Endothelial cell (in vitro differentiated cells): ENCODE data around the gene SNX25. TPM values are rescaled to one million over a fixed set of nuclear protein-coding genes. Genes with fewer than 3 reads are reported as not detected.
A peak's percentile ranks its signal among the peaks of the same experiment; 100 is the strongest.

ENCODE experiments used
- DNase-seq: peaks from one replicate; pipeline ENCODE4 v3.0.0; 2021; ENCODE audit warnings: low spot score
- H3K27ac Mint-ChIP-seq: one replicate; pipeline ENCODE4 v1.8.0; 2021; ENCODE audit warnings: mixed read lengths, inconsistent platforms; ENCODE audit not compliant: unreplicated experiment
- H3K27me3 Mint-ChIP-seq: one replicate; pipeline ENCODE4 v1.8.0; 2021; ENCODE audit warnings: mild to moderate bottlenecking, moderate library complexity, mixed read lengths, inconsistent platforms; ENCODE audit not compliant: unreplicated experiment
- H3K36me3 Mint-ChIP-seq: one replicate; pipeline ENCODE4 v1.8.0; 2021; ENCODE audit warnings: mild to moderate bottlenecking, low read depth, mixed read lengths, inconsistent platforms; ENCODE audit not compliant: unreplicated experiment
- H3K4me1 Mint-ChIP-seq: one replicate; pipeline ENCODE4 v1.8.0; 2021; ENCODE audit warnings: mild to moderate bottlenecking, mixed read lengths, inconsistent platforms; ENCODE audit not compliant: unreplicated experiment
- H3K4me3 Mint-ChIP-seq: one replicate; pipeline ENCODE4 v1.8.0; 2021; ENCODE audit warnings: mild to moderate bottlenecking, mixed read lengths, inconsistent platforms; ENCODE audit not compliant: unreplicated experiment
- H3K9me3 Mint-ChIP-seq: one replicate; pipeline ENCODE4 v1.8.0; 2021; ENCODE audit warnings: mixed read lengths, inconsistent platforms; ENCODE audit not compliant: unreplicated experiment
- total RNA-seq: library from RNA; stranded (reverse); fragmentation: NEBNext Ultra II Directional; extraction: Animal tissue kit (Norgen Biotek cat#: 25700); gene quantifications from one replicate; pipeline ENCODE4 v1.2.1, GENCODE V29; 2021; ENCODE audit not compliant: unreplicated experiment
- TF ChIP-seq, protein P1 (sequence below): fragments of 200-600 bp; sonication (generic); IDR thresholded peaks from one replicate; pipeline ENCODE4 v1.5.0; 2021; ENCODE audit warnings: antibody characterized with exemption; ENCODE audit not compliant: unreplicated experiment

Gene SNX25
- total RNA-seq, 1 donor from 2014 or later = 19.3 TPM

GRCh38 chr4:185390941-185391340 is 181.5 kb downstream of the SNX25 start:
- DNase-seq = no peak
- Mint-ChIP-seq H3K4me1 (peaks cover 14% of the 10 kb centered on the region), H3K4me3 (no peak overlapping the region), H3K27me3 (peaks cover 5% of the 10 kb centered on the region), H3K27ac (no peak overlapping the region), H3K9me3 (no peaks in the 10 kb centered on the region), H3K36me3 (peaks cover 3% of the 10 kb centered on the region)
- TF ChIP-seq, protein P1, sequence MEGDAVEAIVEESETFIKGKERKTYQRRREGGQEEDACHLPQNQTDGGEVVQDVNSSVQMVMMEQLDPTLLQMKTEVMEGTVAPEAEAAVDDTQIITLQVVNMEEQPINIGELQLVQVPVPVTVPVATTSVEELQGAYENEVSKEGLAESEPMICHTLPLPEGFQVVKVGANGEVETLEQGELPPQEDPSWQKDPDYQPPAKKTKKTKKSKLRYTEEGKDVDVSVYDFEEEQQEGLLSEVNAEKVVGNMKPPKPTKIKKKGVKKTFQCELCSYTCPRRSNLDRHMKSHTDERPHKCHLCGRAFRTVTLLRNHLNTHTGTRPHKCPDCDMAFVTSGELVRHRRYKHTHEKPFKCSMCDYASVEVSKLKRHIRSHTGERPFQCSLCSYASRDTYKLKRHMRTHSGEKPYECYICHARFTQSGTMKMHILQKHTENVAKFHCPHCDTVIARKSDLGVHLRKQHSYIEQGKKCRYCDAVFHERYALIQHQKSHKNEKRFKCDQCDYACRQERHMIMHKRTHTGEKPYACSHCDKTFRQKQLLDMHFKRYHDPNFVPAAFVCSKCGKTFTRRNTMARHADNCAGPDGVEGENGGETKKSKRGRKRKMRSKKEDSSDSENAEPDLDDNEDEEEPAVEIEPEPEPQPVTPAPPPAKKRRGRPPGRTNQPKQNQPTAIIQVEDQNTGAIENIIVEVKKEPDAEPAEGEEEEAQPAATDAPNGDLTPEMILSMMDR = no peak

- Mint-ChIP-seq H3K27ac (no peak overlapping the region), H3K4me3 (no peak overlapping the region), H3K27me3 (peaks cover 8% of the 10 kb centered on the region), H3K4me1 (peaks cover 17% of the 10 kb centered on the region), H3K9me3 (no peaks in the 10 kb centered on the region), H3K36me3 (peaks cover 3% of the 10 kb centered on the region)
- TF ChIP-seq, protein P1 = no peak
- no peak for DNase-seq
Measured at GRCh38 chr4:185392156-185392555, 182.8 kb downstream of the SNX25 start.

- H3K36me3 Mint-ChIP-seq = peaks cover 3% of the 10 kb centered on the region
- DNase-seq = no peak
- no peak overlapping the region for H3K27ac Mint-ChIP-seq
- TF ChIP-seq, protein P1 = no peak
- H3K4me1 Mint-ChIP-seq = peaks cover 17% of the 10 kb centered on the region
- no peaks in the 10 kb centered on the region for H3K9me3 Mint-ChIP-seq
- peaks cover 13% of the 10 kb centered on the region for H3K27me3 Mint-ChIP-seq
- H3K4me3 Mint-ChIP-seq = peak overlapping the region; percentile 10
Measured at GRCh38 chr4:185394568-185395237, 185.3 kb downstream of the SNX25 start.

DNA sequence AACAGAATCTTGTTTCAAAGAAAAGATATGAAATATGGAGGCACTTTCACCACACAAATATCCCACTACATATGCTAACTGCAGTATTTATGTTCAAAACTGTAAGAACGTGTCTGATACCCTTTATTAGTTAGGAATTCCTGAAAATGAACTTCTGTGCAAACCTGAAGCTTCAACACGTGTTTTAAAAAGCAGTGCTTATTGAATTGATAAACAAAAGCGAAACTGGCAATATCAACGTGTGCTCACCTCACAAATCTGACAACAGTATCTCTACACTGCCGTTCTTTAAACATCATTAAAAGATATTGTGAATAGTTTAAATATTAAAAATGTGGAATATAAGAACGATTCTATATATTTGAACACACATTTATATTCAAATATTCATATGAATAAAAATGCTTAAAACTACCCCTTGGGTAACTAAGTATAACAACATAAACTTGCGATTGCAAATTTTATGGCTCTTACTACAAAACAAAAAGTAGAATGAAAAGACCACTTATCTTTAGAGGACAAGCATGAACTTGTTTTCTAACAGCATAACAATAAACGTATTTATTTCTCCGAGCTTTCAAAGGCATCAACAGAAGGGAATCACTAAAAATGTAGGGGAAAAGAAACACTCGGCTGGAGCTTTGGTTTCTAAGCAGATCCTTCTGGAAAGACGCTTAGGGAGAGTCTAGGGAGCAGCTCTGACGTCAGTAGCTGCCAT is 186.0 kb downstream of the SNX25 start, which contains the start of gene LRP2BP:
LRP2BP (minus strand) TSS at position 687 of the 718 bp plus-strand sequence. CDS start 17,738 bp downstream, outside the sequence.
- no peak for DNase-seq
- H3K4me1 Mint-ChIP-seq = peaks cover 17% of the 10 kb centered on the region
- TF ChIP-seq, protein P1 = no peak
- H3K4me3 Mint-ChIP-seq = peak within 1 kb of the TSS; percentile 95
- peaks cover 13% of the 10 kb centered on the region for H3K27me3 Mint-ChIP-seq
- H3K36me3 Mint-ChIP-seq = peaks cover 6% of the 10 kb centered on the region
- H3K27ac Mint-ChIP-seq = peak within 1 kb of the TSS; percentile 98
- H3K9me3 Mint-ChIP-seq = no peaks in the 10 kb centered on the region
